ENCODE measurements around the gene TSACC.

TSACC gene

GRCh38 chr1:156394835-156395461 is 56.6 kb downstream of the TSACC start:
- Histone ChIP-seq H3K27ac (ENCODE audit: low read depth, low read length) (no peak overlapping the region), H3K27me3 (ENCODE audit: control insufficient read depth, low read length) (peaks cover 2% of the 10 kb centered on the region; the same call in 1 of the 2 replicates), H3K36me3 (ENCODE audit: control insufficient read depth, low read length) (no peaks in the 10 kb centered on the region), H3K4me3 (ENCODE audit: low read length) (no peak overlapping the region), H3K79me2 (ENCODE audit: control insufficient read depth, low read length) (no peaks in the 10 kb centered on the region), H3F3A (ENCODE audit: control insufficient read depth, insufficient read depth) (no peaks in the 10 kb centered on the region), H3K9me2 (replicated peaks; ENCODE audit: control insufficient read depth, low read length) (no peaks in the 10 kb centered on the region), H4K20me1 (ENCODE audit: control insufficient read depth, insufficient read depth, low read depth, low read length) (no peaks in the 10 kb centered on the region), H3K4me2 (ENCODE audit: low read length) (no peak overlapping the region), H3K4me1 (ENCODE audit: control insufficient read depth, low read length) (peaks cover 10% of the 10 kb centered on the region), H3K9me3 (ENCODE audit: control insufficient read depth, insufficient read depth, low read length) (no peaks in the 10 kb centered on the region)
- TF ChIP-seq CTCF (IDR thresholded peaks at IDR 0.05; ENCODE audit: low read depth, low read length, poor library complexity, severe bottlenecking) (no peak), EZH2phosphoT487 (IDR thresholded peaks at IDR 0.05; ENCODE audit: borderline replicate concordance, low read length) (no peak)
